Endothelial cell (in vitro differentiated cells): ENCODE measurements around the gene MORF4L1. TPM values are rescaled to one million over a fixed set of nuclear protein-coding genes. Genes with fewer than 3 reads are reported as not detected.

ENCODE experiments used
- DNase-seq: peaks from one replicate; pipeline ENCODE4 v3.0.0; 2021; ENCODE audit warnings: low spot score
- H3K27ac Mint-ChIP-seq: one replicate; pipeline ENCODE4 v1.8.0; 2021; ENCODE audit warnings: mixed read lengths, inconsistent platforms; ENCODE audit not compliant: unreplicated experiment
- H3K27me3 Mint-ChIP-seq: one replicate; pipeline ENCODE4 v1.8.0; 2021; ENCODE audit warnings: mild to moderate bottlenecking, moderate library complexity, mixed read lengths, inconsistent platforms; ENCODE audit not compliant: unreplicated experiment
- H3K36me3 Mint-ChIP-seq: one replicate; pipeline ENCODE4 v1.8.0; 2021; ENCODE audit warnings: mild to moderate bottlenecking, low read depth, mixed read lengths, inconsistent platforms; ENCODE audit not compliant: unreplicated experiment
- H3K4me1 Mint-ChIP-seq: one replicate; pipeline ENCODE4 v1.8.0; 2021; ENCODE audit warnings: mild to moderate bottlenecking, mixed read lengths, inconsistent platforms; ENCODE audit not compliant: unreplicated experiment
- H3K4me3 Mint-ChIP-seq: one replicate; pipeline ENCODE4 v1.8.0; 2021; ENCODE audit warnings: mild to moderate bottlenecking, mixed read lengths, inconsistent platforms; ENCODE audit not compliant: unreplicated experiment
- H3K9me3 Mint-ChIP-seq: one replicate; pipeline ENCODE4 v1.8.0; 2021; ENCODE audit warnings: mixed read lengths, inconsistent platforms; ENCODE audit not compliant: unreplicated experiment
- total RNA-seq: library from RNA; stranded (reverse); fragmentation: NEBNext Ultra II Directional; extraction: Animal tissue kit (Norgen Biotek cat#: 25700); gene quantifications from one replicate; pipeline ENCODE4 v1.2.1, GENCODE V29; 2021; ENCODE audit not compliant: unreplicated experiment
- TF ChIP-seq, protein P1 (sequence below): fragments of 200-600 bp; sonication (generic); IDR thresholded peaks from one replicate; pipeline ENCODE4 v1.5.0; 2021; ENCODE audit warnings: antibody characterized with exemption; ENCODE audit not compliant: unreplicated experiment

The MORF4L1 gene
- total RNA-seq, 1 donor from 2014 or later, result 347 TPM

DNA sequence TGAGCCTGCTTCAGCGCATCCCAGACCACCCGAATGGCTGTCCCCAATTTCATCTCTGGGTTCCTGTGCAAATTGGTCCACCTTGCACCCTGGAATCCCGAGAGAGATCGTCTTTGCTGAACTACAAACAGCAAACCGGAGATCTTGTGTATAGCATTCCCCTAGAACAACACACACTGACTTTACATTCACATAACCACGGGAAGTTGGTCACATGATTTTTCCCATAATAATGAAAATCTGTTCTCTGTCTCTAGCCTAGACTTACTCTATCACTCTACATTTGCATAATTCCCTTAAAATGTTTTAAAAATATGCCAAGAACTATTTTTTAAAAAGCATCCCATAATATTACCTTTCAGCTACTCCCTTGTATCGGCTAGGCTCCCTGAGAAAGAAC lies 37.6 kb downstream of the MORF4L1 start:
- Mint-ChIP-seq H3K27ac (no peak overlapping the region), H3K36me3 (peaks cover 22% of the 10 kb centered on the region), H3K4me1 (peaks cover 28% of the 10 kb centered on the region), H3K4me3 (no peak overlapping the region), H3K27me3 (no peaks in the 10 kb centered on the region), H3K9me3 (no peaks in the 10 kb centered on the region)
- TF ChIP-seq, protein P1, sequence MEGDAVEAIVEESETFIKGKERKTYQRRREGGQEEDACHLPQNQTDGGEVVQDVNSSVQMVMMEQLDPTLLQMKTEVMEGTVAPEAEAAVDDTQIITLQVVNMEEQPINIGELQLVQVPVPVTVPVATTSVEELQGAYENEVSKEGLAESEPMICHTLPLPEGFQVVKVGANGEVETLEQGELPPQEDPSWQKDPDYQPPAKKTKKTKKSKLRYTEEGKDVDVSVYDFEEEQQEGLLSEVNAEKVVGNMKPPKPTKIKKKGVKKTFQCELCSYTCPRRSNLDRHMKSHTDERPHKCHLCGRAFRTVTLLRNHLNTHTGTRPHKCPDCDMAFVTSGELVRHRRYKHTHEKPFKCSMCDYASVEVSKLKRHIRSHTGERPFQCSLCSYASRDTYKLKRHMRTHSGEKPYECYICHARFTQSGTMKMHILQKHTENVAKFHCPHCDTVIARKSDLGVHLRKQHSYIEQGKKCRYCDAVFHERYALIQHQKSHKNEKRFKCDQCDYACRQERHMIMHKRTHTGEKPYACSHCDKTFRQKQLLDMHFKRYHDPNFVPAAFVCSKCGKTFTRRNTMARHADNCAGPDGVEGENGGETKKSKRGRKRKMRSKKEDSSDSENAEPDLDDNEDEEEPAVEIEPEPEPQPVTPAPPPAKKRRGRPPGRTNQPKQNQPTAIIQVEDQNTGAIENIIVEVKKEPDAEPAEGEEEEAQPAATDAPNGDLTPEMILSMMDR, result no peak
- no peak for DNase-seq

DNA sequence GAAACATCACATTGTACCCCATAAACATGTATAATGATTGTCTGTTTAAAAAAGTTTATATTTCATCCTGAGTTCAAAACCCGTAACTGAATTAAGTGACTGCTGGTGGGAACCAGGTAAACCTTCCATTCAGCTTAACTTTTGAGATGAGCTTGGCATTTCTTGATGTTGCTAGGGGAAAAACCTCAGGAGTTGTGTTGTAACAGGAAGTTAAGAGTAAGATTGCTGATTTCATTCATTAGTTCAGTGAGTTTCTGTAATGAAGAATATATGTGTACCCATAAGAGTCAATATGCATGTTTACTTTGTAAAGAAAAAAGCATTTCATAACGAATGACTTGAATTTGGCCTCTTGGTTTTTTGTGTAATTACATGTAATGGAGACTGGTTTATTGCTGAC lies 39.6 kb downstream of the MORF4L1 start:
- Mint-ChIP-seq H3K27ac (peak overlapping the region; percentile 24), H3K36me3 (peaks cover 14% of the 10 kb centered on the region), H3K4me3 (no peak overlapping the region), H3K4me1 (peaks cover 19% of the 10 kb centered on the region), H3K27me3 (no peaks in the 10 kb centered on the region), H3K9me3 (no peaks in the 10 kb centered on the region)
- TF ChIP-seq, protein P1, result no peak
- no peak for DNase-seq

DNA sequence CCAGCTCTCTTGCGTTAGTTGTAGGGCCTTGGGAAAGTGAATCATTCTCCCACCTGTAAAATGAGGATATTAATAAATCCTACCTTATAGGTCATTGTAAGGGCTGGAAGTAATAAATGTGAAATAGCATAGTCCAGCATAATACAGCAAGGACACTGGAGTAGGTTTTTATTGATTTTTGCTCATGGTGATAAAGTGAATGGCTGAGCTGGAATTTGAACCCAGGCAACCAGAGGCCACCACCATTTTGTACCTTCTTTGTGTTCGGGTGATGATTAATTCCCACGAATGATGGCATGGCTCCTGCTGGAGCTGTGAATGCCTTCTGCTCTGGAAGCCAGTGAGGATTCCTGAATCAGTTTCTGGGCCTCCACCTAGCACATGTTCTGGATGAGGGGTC lies 40.3 kb downstream of the MORF4L1 start:
- TF ChIP-seq, protein P1, result no peak
- H3K4me3 Mint-ChIP-seq, result no peak overlapping the region
- no peaks in the 10 kb centered on the region for H3K27me3 Mint-ChIP-seq
- H3K9me3 Mint-ChIP-seq, result no peaks in the 10 kb centered on the region
- no peak overlapping the region for H3K27ac Mint-ChIP-seq
- H3K4me1 Mint-ChIP-seq, result peaks cover 17% of the 10 kb centered on the region
- peaks cover 14% of the 10 kb centered on the region for H3K36me3 Mint-ChIP-seq
- no peak for DNase-seq

DNA sequence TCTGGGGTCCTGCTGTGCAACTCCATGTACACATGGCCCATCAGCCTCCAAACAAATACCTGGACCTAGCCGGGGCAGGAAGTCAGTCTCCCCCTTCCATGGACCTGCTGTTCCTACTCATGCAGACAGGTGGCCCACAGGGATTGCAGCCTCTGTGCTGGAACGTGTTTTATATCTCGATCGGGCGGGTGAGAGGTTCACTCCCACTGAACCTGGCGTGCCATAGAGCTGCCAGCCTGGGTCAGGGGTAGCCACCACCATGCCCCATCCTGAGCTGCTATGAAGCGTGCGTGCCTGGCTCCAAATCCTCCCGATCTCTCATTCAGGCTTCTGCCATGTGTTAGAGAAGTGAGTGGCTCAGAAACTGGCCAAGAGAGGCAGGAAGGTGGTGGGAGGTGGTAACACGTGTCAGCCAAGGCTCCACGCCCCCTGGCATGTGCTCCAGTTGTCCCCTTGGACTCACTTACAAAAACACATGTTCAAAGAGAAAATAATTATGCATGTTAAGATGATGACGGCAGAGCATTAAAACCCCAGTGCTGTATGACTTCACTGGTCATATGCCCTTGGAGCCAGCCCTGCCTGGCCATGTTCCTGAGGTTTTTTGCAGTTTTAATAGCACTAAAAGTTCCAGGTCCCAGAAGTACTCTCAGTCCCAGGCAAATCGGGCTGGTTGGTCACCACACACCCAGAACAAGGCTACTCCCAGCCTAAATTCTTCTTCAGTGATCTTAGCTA lies 41.5 kb downstream of the MORF4L1 start:
- Mint-ChIP-seq H3K4me3 (no peak overlapping the region), H3K27me3 (no peaks in the 10 kb centered on the region), H3K9me3 (no peaks in the 10 kb centered on the region), H3K36me3 (peaks cover 14% of the 10 kb centered on the region), H3K27ac (no peak overlapping the region), H3K4me1 (peaks cover 17% of the 10 kb centered on the region)
- TF ChIP-seq, protein P1, result peak; percentile 53
- DNase-seq, result no peak

DNA sequence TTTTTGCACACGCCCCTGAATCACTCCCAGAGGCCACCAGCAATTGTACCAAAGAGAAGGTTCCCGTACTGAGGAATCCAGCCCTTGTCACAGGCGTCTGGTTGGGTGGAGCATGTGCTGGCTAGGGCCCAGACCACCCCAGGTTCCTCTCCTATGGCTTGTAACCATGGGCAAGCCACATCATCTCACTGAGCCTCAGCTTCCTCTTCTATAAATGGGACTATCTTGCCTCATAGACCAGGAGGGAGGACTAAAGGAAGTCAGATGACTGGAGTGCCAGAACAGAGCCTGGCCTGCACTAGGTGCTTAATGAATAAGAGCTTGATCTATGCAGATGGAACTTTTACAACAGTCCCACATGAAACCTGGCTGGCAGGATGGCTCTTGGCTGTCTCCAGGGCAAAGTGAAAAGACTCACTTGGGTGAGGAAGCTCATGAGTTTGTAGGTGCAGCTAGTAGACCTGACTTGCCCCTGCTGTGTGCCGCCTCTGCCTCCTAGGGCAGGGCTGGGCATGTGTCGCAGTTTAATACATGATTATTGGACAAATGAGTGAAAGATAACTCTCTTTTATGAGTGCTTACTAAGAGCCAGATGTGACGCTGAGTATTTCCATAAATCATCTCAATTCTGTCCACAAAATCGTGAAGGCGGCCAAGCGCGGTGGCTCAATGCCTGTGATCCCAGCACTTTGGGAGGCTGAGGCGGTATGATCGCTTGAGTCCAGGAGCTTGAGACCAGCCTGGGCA lies 42.8 kb downstream of the MORF4L1 start:
- TF ChIP-seq, protein P1, result no peak
- peaks cover 8% of the 10 kb centered on the region for H3K36me3 Mint-ChIP-seq
- H3K9me3 Mint-ChIP-seq, result no peaks in the 10 kb centered on the region
- DNase-seq, result no peak
- H3K4me3 Mint-ChIP-seq, result no peak overlapping the region
- H3K27ac Mint-ChIP-seq, result no peak overlapping the region
- peaks cover 10% of the 10 kb centered on the region for H3K4me1 Mint-ChIP-seq
- no peaks in the 10 kb centered on the region for H3K27me3 Mint-ChIP-seq
